Measurements from ENCODE around the gene SLC26A8.

- no peak for TF ChIP-seq POLR2AphosphoS5 (IDR thresholded peaks at IDR 0.05; ENCODE audit: low read depth, low read length)
- TF ChIP-seq ZBTB33 (IDR thresholded peaks at IDR 0.05; ENCODE audit: extremely low read depth, insufficient replicate concordance, low read length) = no peak
- TF ChIP-seq POLR2A (IDR thresholded peaks at IDR 0.05; ENCODE audit: borderline replicate concordance, extremely low read depth, insufficient read depth, insufficient read length) = no peak
- TF ChIP-seq REST (IDR thresholded peaks at IDR 0.05; ENCODE audit: low read depth) = no peak
- TF ChIP-seq, protein P1, sequence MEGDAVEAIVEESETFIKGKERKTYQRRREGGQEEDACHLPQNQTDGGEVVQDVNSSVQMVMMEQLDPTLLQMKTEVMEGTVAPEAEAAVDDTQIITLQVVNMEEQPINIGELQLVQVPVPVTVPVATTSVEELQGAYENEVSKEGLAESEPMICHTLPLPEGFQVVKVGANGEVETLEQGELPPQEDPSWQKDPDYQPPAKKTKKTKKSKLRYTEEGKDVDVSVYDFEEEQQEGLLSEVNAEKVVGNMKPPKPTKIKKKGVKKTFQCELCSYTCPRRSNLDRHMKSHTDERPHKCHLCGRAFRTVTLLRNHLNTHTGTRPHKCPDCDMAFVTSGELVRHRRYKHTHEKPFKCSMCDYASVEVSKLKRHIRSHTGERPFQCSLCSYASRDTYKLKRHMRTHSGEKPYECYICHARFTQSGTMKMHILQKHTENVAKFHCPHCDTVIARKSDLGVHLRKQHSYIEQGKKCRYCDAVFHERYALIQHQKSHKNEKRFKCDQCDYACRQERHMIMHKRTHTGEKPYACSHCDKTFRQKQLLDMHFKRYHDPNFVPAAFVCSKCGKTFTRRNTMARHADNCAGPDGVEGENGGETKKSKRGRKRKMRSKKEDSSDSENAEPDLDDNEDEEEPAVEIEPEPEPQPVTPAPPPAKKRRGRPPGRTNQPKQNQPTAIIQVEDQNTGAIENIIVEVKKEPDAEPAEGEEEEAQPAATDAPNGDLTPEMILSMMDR (IDR thresholded peaks at IDR 0.05 in 2 of 3, conservative IDR thresholded peaks at IDR 0.05 in 1 of 3; ENCODE audit: borderline replicate concordance in 1 of 3, insufficient read depth in 1 of 3, low read depth in 2 of 3, low read length in 2 of 3) = no peak
- no peak for TF ChIP-seq EZH2 (IDR thresholded peaks at IDR 0.05)
- no peak for TF ChIP-seq FOSL1 (IDR thresholded peaks at IDR 0.05; ENCODE audit: low read depth)
- no peak for TF ChIP-seq CEBPB (IDR thresholded peaks at IDR 0.05; ENCODE audit: low read depth)
- TF ChIP-seq SRF (IDR thresholded peaks at IDR 0.05; ENCODE audit: low read depth) = no peak
- no peak for TF ChIP-seq EZH2phosphoT487 (IDR thresholded peaks at IDR 0.05; ENCODE audit: borderline replicate concordance)
- no peak for TF ChIP-seq TCF7L2 (IDR thresholded peaks at IDR 0.05; ENCODE audit: borderline replicate concordance, extremely low read depth, insufficient read depth, insufficient read length)
- no peak for TF ChIP-seq SIN3A (IDR thresholded peaks at IDR 0.05; ENCODE audit: low read depth)
These were observed 127.4 kb downstream of the SLC26A8 start for GRCh38 chr6:35897036-35897435.

All from HCT116 (cell line).